HUES48 (cell line): ENCODE results near the gene ANO10.
"Not testable (repeated sequence)": the region's sequence is repeated elsewhere in the genome, so short reads cannot be mapped to it uniquely, and the experiment has no call there.

ENCODE experiments used
- H3K27ac ChIP-seq: one replicate; pipeline ENCODE4 v1.7.0; 2013; ENCODE audit warnings: low read depth, low read length, inconsistent platforms
- H3K27me3 ChIP-seq: 2 replicates; pipeline ENCODE4 v1.6.1; 2013; ENCODE audit warnings: mild to moderate bottlenecking, low read length; ENCODE audit not compliant: control insufficient read depth, insufficient read depth
- H3K36me3 ChIP-seq: 2 replicates; pipeline ENCODE4 v1.6.1; 2013; ENCODE audit warnings: low read length; ENCODE audit not compliant: control insufficient read depth, insufficient read depth
- H3K4me1 ChIP-seq: 2 replicates; pipeline ENCODE4 v1.6.1; 2013; ENCODE audit warnings: mild to moderate bottlenecking, low read length; ENCODE audit not compliant: control insufficient read depth, insufficient read depth
- H3K4me3 ChIP-seq: 2 replicates; pipeline ENCODE4 v1.5.1; 2013; ENCODE audit warnings: mild to moderate bottlenecking, low read depth, low read length
- H3K9ac ChIP-seq: 2 replicates; pipeline ENCODE4 v1.6.1; 2013; ENCODE audit warnings: mild to moderate bottlenecking, low read depth, low read length, moderate library complexity
- H3K9me3 ChIP-seq: 2 replicates; pipeline ENCODE4 v1.6.1; 2013; ENCODE audit warnings: low read length; ENCODE audit not compliant: control insufficient read depth, insufficient read depth

Gene ANO10

DNA sequence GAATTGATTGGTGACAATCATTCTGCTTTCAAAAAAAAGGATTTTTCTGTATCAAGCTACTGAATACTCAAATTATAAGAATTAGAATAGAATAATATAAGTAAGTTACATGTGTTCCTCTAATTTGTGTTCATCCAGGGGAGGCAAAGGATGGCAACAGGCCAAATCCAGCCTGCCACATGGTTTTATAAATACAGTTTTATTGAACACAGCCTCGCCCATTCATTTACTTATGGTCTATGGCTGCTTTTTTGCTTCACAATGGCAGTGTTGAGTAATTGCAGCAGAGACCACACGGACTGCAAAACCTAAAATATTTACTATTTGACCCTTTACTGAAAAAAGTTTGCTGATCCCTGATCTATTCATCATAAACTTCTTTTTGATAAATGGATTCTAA, 21.9 kb downstream of the ANO10 start:
- peaks cover 34% of the 10 kb centered on the region for H3K36me3 ChIP-seq
- H3K4me1 ChIP-seq, H3K27ac ChIP-seq, H3K9ac ChIP-seq, H3K27me3 ChIP-seq, H3K4me3 ChIP-seq, H3K9me3 ChIP-seq: not testable (repeated sequence)

GRCh38 chr3:43597961-43598360, 23.9 kb downstream of the ANO10 start:
- Histone ChIP-seq H3K9ac (no peak overlapping the region), H3K4me1 (no peaks in the 10 kb centered on the region), H3K27me3 (no peaks in the 10 kb centered on the region), H3K27ac (no peak overlapping the region), H3K4me3 (no peak overlapping the region), H3K36me3 (peaks cover 15% of the 10 kb centered on the region), H3K9me3 (no peaks in the 10 kb centered on the region)

DNA sequence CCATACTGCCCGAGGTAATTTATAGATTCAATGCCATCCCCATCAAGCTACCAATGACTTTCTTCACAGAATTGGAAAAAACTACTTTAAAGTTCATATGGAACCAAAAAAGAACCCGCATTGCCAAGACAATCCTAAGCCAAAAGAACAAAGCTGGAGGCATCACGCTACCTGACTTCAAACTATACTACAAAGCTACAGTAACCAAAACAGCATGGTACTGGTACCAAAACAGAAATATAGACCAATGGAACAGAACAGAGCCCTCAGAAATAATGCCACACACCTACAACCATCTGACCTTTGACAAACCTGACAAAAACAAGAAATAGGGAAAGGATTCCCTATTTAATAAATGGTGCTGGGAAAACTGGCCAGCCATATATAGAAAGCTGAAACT, 25.6 kb downstream of the ANO10 start:
- peaks cover 14% of the 10 kb centered on the region for H3K36me3 ChIP-seq
- H3K27me3 ChIP-seq, H3K9me3 ChIP-seq, H3K4me1 ChIP-seq, H3K9ac ChIP-seq, H3K27ac ChIP-seq, H3K4me3 ChIP-seq: not testable (repeated sequence)

DNA sequence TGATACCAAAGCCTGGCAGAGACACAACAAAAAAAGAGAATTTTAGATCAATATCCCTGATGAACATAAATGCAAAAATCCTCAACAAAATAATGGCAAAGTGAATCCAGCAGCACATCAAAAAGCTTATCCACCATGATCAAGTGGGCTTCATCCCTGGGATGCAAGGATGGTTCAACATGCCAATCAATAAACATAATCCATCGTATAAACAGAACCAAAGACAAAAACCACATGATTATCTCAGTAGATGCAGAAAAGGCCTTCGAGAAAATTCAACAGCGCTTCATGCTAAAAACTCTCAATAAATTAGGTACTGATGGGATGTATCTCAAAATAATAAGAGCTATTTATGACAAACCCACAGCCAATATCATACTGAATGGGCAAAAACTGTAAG, 26.5 kb downstream of the ANO10 start:
- H3K27me3 ChIP-seq, H3K27ac ChIP-seq, H3K9ac ChIP-seq, H3K9me3 ChIP-seq, H3K4me3 ChIP-seq, H3K4me1 ChIP-seq: not testable (repeated sequence)
- H3K36me3 ChIP-seq = peaks cover 23% of the 10 kb centered on the region

GRCh38 chr3:43593588-43593987, 28.2 kb downstream of the ANO10 start:
- not testable (repeated sequence) for H3K9me3 ChIP-seq, H3K27ac ChIP-seq, H3K4me1 ChIP-seq, H3K4me3 ChIP-seq, H3K9ac ChIP-seq, H3K27me3 ChIP-seq
- H3K36me3 ChIP-seq = peaks cover 27% of the 10 kb centered on the region

DNA sequence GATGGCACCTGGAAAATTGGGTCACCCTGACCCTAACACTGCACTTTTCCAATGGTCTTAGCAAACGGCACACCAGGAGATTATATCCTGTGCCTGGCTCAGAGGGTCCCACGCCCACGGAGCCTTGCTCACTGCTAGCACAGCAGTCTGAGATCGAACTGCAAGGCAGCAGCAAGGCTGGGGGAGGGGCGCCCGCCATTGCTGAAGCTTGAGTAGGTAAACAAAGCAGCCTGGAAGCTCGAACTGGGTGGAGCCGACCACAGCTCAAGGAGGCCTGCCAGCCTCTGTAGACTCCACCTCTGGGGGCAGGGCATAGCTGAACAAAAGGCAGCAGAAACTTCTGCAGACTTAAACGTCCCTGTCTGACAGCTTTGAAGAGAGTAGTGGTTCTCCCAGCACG, 29.9 kb downstream of the ANO10 start:
- peaks cover 18% of the 10 kb centered on the region for H3K36me3 ChIP-seq
- not testable (repeated sequence) for H3K9me3 ChIP-seq, H3K4me3 ChIP-seq, H3K4me1 ChIP-seq, H3K27me3 ChIP-seq, H3K27ac ChIP-seq, H3K9ac ChIP-seq

- Histone ChIP-seq H3K4me3 (no peak overlapping the region), H3K27me3 (no peaks in the 10 kb centered on the region), H3K4me1 (peaks cover 7% of the 10 kb centered on the region; the same call in 1 of the 2 replicates), H3K9me3 (peaks cover 9% of the 10 kb centered on the region), H3K9ac (no peak overlapping the region), H3K36me3 (peaks cover 18% of the 10 kb centered on the region), H3K27ac (no peak overlapping the region)
These were observed 34.5 kb downstream of the ANO10 start for GRCh38 chr3:43587303-43587702.

GRCh38 chr3:43584043-43584826, 37.6 kb downstream of the ANO10 start:
- H3K4me3 ChIP-seq = no peak overlapping the region
- H3K36me3 ChIP-seq = 0 out of 2 replicates have a peak, but pooled peaks cover 3% of the 10 kb centered on the region
- no peaks in the 10 kb centered on the region for H3K9me3 ChIP-seq
- peaks cover 7% of the 10 kb centered on the region; the same call in 1 of the 2 replicates for H3K4me1 ChIP-seq
- H3K9ac ChIP-seq = no peak overlapping the region
- no peak overlapping the region for H3K27ac ChIP-seq
- H3K27me3 ChIP-seq = no peaks in the 10 kb centered on the region

GRCh38 chr3:43583481-43583880, 38.3 kb downstream of the ANO10 start:
- Histone ChIP-seq H3K4me1 (peaks cover 7% of the 10 kb centered on the region; the same call in 1 of the 2 replicates), H3K4me3 (no peak overlapping the region), H3K27me3 (no peaks in the 10 kb centered on the region), H3K9ac (no peak overlapping the region), H3K27ac (no peak overlapping the region), H3K9me3 (no peaks in the 10 kb centered on the region), H3K36me3 (0 out of 2 replicates have a peak, but pooled peaks cover 3% of the 10 kb centered on the region)

GRCh38 chr3:43582866-43583265, 38.9 kb downstream of the ANO10 start:
- H3K27me3 ChIP-seq = no peaks in the 10 kb centered on the region
- H3K4me1 ChIP-seq = peaks cover 7% of the 10 kb centered on the region; the same call in 1 of the 2 replicates
- no peak overlapping the region for H3K27ac ChIP-seq
- no peak overlapping the region for H3K9ac ChIP-seq
- H3K4me3 ChIP-seq = no peak overlapping the region
- 0 out of 2 replicates have a peak, but pooled peaks cover 3% of the 10 kb centered on the region for H3K36me3 ChIP-seq
- H3K9me3 ChIP-seq = no peaks in the 10 kb centered on the region

GRCh38 chr3:43581343-43581742, 40.5 kb downstream of the ANO10 start:
- H3K27ac ChIP-seq = no peak overlapping the region
- no peak overlapping the region for H3K4me3 ChIP-seq
- H3K27me3 ChIP-seq = no peaks in the 10 kb centered on the region
- H3K4me1 ChIP-seq = peaks cover 7% of the 10 kb centered on the region; the same call in 1 of the 2 replicates
- H3K9me3 ChIP-seq = no peaks in the 10 kb centered on the region
- peaks cover 8% of the 10 kb centered on the region for H3K36me3 ChIP-seq
- no peak overlapping the region for H3K9ac ChIP-seq
